ENCODE measurements around the gene ZNF493. TPM values are rescaled to one million over a fixed set of nuclear protein-coding genes. Genes with fewer than 3 reads are reported as not detected.

The ZNF493 gene
- polyA plus RNA-seq, 3 donors: 21.1 to 31.0 (median 23.0) TPM

GRCh38 chr19:21434967-21435544 is 38.1 kb downstream of the ZNF493 start:
- DNase-seq (ENCODE audit: extremely low read depth in 1 of 11, low read depth in 9 of 11, low spot score in 4 of 11): no peak

- no peak for DNase-seq (ENCODE audit: extremely low read depth in 1 of 11, low read depth in 9 of 11, low spot score in 4 of 11)
These were observed 42.3 kb downstream of the ZNF493 start for GRCh38 chr19:21439201-21439751.

- DNase-seq (ENCODE audit: extremely low read depth in 1 of 11, low read depth in 9 of 11, low spot score in 4 of 11): no peak
These were observed 43.4 kb downstream of the ZNF493 start for GRCh38 chr19:21440321-21440720.

GRCh38 chr19:21451187-21451586 is 54.3 kb downstream of the ZNF493 start:
- DNase-seq (ENCODE audit: extremely low read depth in 1 of 11, low read depth in 9 of 11, low spot score in 4 of 11): no peak

GRCh38 chr19:21454901-21455300 is 58.0 kb downstream of the ZNF493 start:
- DNase-seq (ENCODE audit: extremely low read depth in 1 of 11, low read depth in 9 of 11, low spot score in 4 of 11): no peak

- DNase-seq (ENCODE audit: extremely low read depth in 1 of 11, low read depth in 9 of 11, low spot score in 4 of 11): no peak
These were observed 63.8 kb downstream of the ZNF493 start for GRCh38 chr19:21460686-21461085.

GRCh38 chr19:21462540-21462939 is 65.6 kb downstream of the ZNF493 start:
- no peak for DNase-seq (ENCODE audit: extremely low read depth in 1 of 11, low read depth in 9 of 11, low spot score in 4 of 11)

- peak; percentile 62 to 87 (median 75) for DNase-seq (ENCODE audit: extremely low read depth in 1 of 11, low read depth in 9 of 11, low spot score in 4 of 11)
These were observed 66.6 kb downstream of the ZNF493 start for GRCh38 chr19:21463449-21464105.

GRCh38 chr19:21466627-21467026 is 69.7 kb downstream of the ZNF493 start:
- no peak for DNase-seq (ENCODE audit: extremely low read depth in 1 of 11, low read depth in 9 of 11, low spot score in 4 of 11)

GRCh38 chr19:21468791-21469190 is 71.9 kb downstream of the ZNF493 start:
- DNase-seq (ENCODE audit: extremely low read depth in 1 of 11, low read depth in 9 of 11, low spot score in 4 of 11): no peak

- DNase-seq (ENCODE audit: extremely low read depth in 1 of 11, low read depth in 9 of 11, low spot score in 4 of 11): no peak
These were observed 75.6 kb downstream of the ZNF493 start for GRCh38 chr19:21472507-21472906.

GRCh38 chr19:21474671-21475181 is 77.8 kb downstream of the ZNF493 start:
- DNase-seq (ENCODE audit: extremely low read depth in 1 of 11, low read depth in 9 of 11, low spot score in 4 of 11): peak; percentile 77 to 90 (median 85)

Other genes with a start within 250 kb of the ZNF493 start
- gene ZNF708, start 67.7 kb upstream of the ZNF493 start, polyA plus RNA-seq (ENCODE audit: insufficient read length in 3 of 3): 10 to 100 TPM; 16.2 to 23.1 (median 20.8) TPM
- gene ZNF738, start 38.1 kb upstream of the ZNF493 start, polyA plus RNA-seq (ENCODE audit: insufficient read length in 3 of 3): 10 to 100 TPM; 35.9 to 45.4 (median 36.0) TPM
- gene ZNF429, start 108.5 kb downstream of the ZNF493 start, polyA plus RNA-seq (ENCODE audit: insufficient read length in 3 of 3): 10 to 100 TPM; 24.0 to 33.2 (median 31.9) TPM